Activated naive CD8-positive, alpha-beta T cell treated with anti-CD3 and anti-CD28 coated beads, Interleukin-2, amount 50 U/mL, for 24 hours (primary cell): ENCODE data around the gene KIF1B.
A peak's percentile ranks its signal among the peaks of the same experiment; 100 is the strongest.

ENCODE experiments used
- ATAC-seq: fragments of 150-1000 bp; cut with Tn5 transposase; one replicate; pipeline ENCODE4 v1.10.0; 2021
- DNase-seq: peaks from one replicate; pipeline ENCODE4 v3.0.0; 2021
- H3K27ac Mint-ChIP-seq: one replicate; pipeline ENCODE4 v1.8.0; 2021; ENCODE audit warnings: mild to moderate bottlenecking, mixed read lengths
- H3K27me3 Mint-ChIP-seq: one replicate; pipeline ENCODE4 v1.8.0; 2021; ENCODE audit warnings: mixed read lengths
- H3K36me3 Mint-ChIP-seq: one replicate; pipeline ENCODE4 v1.8.0; 2021; ENCODE audit warnings: low read depth, mixed read lengths
- H3K4me1 Mint-ChIP-seq: one replicate; pipeline ENCODE4 v1.8.0; 2021; ENCODE audit warnings: mixed read lengths
- H3K4me3 Mint-ChIP-seq: one replicate; pipeline ENCODE4 v1.8.0; 2021; ENCODE audit warnings: mild to moderate bottlenecking, moderate library complexity, mixed read lengths
- H3K9me3 Mint-ChIP-seq: one replicate; pipeline ENCODE4 v1.8.0; 2021; ENCODE audit warnings: mixed read lengths

Gene KIF1B

GRCh38 chr1:10267921-10268320 lies 57.6 kb downstream of the KIF1B start:
- Mint-ChIP-seq H3K9me3 (no peaks in the 10 kb centered on the region), H3K36me3 (peaks cover 15% of the 10 kb centered on the region), H3K27me3 (no peaks in the 10 kb centered on the region), H3K4me1 (no peaks in the 10 kb centered on the region), H3K27ac (no peak overlapping the region), H3K4me3 (no peak overlapping the region)
- ATAC-seq (no peak), DNase-seq (no peak)

DNA sequence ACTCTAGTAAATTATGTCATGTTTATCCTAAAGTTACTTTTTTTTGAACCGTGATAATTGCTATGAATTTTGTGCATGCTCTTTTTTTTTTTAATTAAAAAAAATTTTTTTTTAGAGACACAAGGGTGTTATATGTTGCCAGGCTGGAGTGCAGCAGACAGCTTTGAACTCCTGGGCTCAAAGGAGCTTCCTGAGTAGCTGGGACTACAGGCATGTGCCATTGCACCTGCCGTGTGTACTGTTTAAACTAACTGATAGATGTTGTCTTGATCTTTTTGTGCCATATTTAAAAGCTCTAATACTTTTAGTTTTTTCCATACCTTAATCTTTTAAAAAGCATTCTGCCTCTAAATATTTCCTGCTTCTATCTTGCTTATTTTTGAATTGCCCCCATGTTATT lies 60.7 kb downstream of the KIF1B start:
- Mint-ChIP-seq H3K4me3 (no peak overlapping the region), H3K27ac (no peak overlapping the region), H3K27me3 (no peaks in the 10 kb centered on the region), H3K9me3 (no peaks in the 10 kb centered on the region), H3K4me1 (no peaks in the 10 kb centered on the region), H3K36me3 (peaks cover 11% of the 10 kb centered on the region)
- no peak for DNase-seq
- no peak for ATAC-seq

GRCh38 chr1:10271869-10272268 lies 61.5 kb downstream of the KIF1B start:
- H3K4me1 Mint-ChIP-seq, result no peaks in the 10 kb centered on the region
- H3K36me3 Mint-ChIP-seq, result peaks cover 11% of the 10 kb centered on the region
- DNase-seq, result no peak
- no peaks in the 10 kb centered on the region for H3K9me3 Mint-ChIP-seq
- H3K27me3 Mint-ChIP-seq, result no peaks in the 10 kb centered on the region
- H3K4me3 Mint-ChIP-seq, result no peak overlapping the region
- H3K27ac Mint-ChIP-seq, result no peak overlapping the region
- no peak for ATAC-seq

DNA sequence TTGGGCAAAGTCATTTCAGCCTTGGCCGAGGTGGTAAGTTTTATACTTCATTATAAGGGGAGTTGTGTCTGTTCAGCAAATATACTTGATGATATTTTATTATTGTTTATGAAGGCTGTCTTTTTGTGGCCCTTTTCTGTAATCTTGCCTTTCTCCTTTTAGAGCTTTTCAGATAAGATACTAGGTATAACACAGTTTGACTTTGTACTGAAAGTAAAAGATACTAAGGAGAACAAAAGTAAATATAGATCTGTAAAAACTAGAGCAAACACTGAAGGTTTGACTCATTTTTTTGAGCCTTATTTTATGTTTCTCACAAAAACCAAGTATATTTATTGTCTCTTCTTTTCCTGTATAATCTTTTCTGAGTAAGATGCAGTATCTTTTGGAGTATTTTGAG lies 61.9 kb downstream of the KIF1B start:
- Mint-ChIP-seq H3K9me3 (no peaks in the 10 kb centered on the region), H3K4me3 (no peak overlapping the region), H3K27me3 (no peaks in the 10 kb centered on the region), H3K36me3 (peaks cover 11% of the 10 kb centered on the region), H3K27ac (no peak overlapping the region), H3K4me1 (no peaks in the 10 kb centered on the region)
- DNase-seq (no peak), ATAC-seq (no peak)

DNA sequence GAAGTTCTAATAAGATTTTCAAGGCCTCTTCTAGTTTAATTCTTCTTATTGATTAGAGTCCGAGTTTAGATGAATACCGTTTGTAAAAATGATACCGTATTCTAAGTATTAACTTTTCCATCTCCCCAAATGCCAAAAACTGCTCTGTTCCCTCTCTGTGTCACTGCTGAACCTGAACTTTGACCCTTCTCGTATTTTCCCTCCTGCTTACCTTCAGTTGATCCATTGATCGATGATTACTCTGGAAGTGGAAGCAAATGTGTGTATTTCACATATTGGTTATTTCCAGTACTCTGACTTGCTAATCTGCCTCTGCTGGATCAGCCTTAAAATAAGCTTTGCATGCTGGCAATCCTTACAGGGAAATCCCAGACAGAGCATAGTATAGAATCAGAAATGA lies 68.5 kb downstream of the KIF1B start:
- no peak overlapping the region for H3K27ac Mint-ChIP-seq
- no peak for DNase-seq
- H3K4me1 Mint-ChIP-seq, result peaks cover 38% of the 10 kb centered on the region
- no peaks in the 10 kb centered on the region for H3K9me3 Mint-ChIP-seq
- no peaks in the 10 kb centered on the region for H3K27me3 Mint-ChIP-seq
- no peak overlapping the region for H3K4me3 Mint-ChIP-seq
- ATAC-seq, result no peak
- peaks cover 21% of the 10 kb centered on the region for H3K36me3 Mint-ChIP-seq

DNA sequence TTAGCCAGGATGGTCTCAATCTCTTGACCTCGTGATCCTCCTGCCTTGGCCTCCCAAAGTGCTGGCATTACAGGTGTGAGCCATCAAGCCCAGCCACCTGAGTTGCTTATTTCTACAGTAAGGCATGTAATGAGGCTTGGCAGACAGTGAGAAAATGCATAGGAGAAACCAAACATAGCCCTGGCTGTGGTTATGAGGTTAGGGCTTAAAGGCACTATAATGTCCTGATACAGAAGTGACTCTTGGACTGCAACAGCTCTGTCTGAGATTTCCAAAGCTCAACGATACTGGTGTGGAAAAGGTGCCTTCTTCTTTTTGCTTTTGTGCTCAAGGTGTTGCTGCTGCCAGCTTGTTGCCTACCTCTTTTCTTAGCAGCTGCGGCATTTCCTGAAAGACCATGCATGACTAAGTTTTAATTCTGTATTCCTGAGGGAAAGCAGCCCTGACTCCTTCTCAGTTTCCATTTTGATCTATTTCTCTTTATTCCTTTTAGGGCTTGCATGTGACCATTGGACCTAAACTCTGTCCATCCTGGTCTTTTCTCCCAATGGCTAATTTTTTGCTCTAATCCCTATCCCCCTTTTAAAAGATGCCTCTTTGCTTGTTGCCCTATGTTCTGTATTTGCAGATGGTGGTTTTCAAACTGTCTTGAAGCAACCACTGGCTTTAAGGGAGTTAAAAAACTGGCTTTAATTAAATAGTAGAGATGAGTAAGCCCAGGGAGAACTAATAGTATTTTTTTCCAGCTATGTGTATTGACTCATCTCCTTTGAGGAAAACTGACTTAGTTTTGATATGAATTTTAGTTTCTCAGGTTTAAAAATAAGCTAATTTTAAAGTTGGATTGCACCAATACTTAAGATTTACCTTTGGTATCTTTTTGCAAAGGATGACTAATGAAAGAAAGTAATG lies 70.3 kb downstream of the KIF1B start:
- Mint-ChIP-seq H3K36me3 (peaks cover 24% of the 10 kb centered on the region), H3K27ac (peak overlapping the region; percentile 79), H3K9me3 (no peaks in the 10 kb centered on the region), H3K27me3 (no peaks in the 10 kb centered on the region), H3K4me1 (peaks cover 38% of the 10 kb centered on the region), H3K4me3 (peak overlapping the region; percentile 21)
- ATAC-seq, result peak; percentile 75
- DNase-seq, result no peak

GRCh38 chr1:10283318-10283984 lies 73.1 kb downstream of the KIF1B start:
- peaks cover 38% of the 10 kb centered on the region for H3K4me1 Mint-ChIP-seq
- H3K9me3 Mint-ChIP-seq, result no peaks in the 10 kb centered on the region
- no peaks in the 10 kb centered on the region for H3K27me3 Mint-ChIP-seq
- DNase-seq (peak; percentile 34), ATAC-seq (peak; percentile 90)
- peak overlapping the region; percentile 63 for H3K27ac Mint-ChIP-seq
- H3K4me3 Mint-ChIP-seq, result no peak overlapping the region
- peaks cover 15% of the 10 kb centered on the region for H3K36me3 Mint-ChIP-seq

- Mint-ChIP-seq H3K36me3 (peaks cover 15% of the 10 kb centered on the region), H3K4me3 (no peak overlapping the region), H3K4me1 (peaks cover 22% of the 10 kb centered on the region), H3K9me3 (no peaks in the 10 kb centered on the region), H3K27ac (no peak overlapping the region), H3K27me3 (no peaks in the 10 kb centered on the region)
- no peak for ATAC-seq
- DNase-seq, result no peak
Observed at GRCh38 chr1:10286244-10286643, 75.9 kb downstream of the KIF1B start.

- peaks cover 14% of the 10 kb centered on the region for H3K4me1 Mint-ChIP-seq
- no peaks in the 10 kb centered on the region for H3K27me3 Mint-ChIP-seq
- ATAC-seq (no peak), DNase-seq (no peak)
- H3K36me3 Mint-ChIP-seq, result peaks cover 16% of the 10 kb centered on the region
- no peak overlapping the region for H3K27ac Mint-ChIP-seq
- no peak overlapping the region for H3K4me3 Mint-ChIP-seq
- H3K9me3 Mint-ChIP-seq, result no peaks in the 10 kb centered on the region
Observed at GRCh38 chr1:10287023-10287645, 76.8 kb downstream of the KIF1B start.

GRCh38 chr1:10288029-10288615 lies 77.8 kb downstream of the KIF1B start:
- Mint-ChIP-seq H3K27me3 (no peaks in the 10 kb centered on the region), H3K4me3 (no peak overlapping the region), H3K9me3 (no peaks in the 10 kb centered on the region), H3K27ac (no peak overlapping the region), H3K4me1 (peaks cover 6% of the 10 kb centered on the region), H3K36me3 (peaks cover 23% of the 10 kb centered on the region)
- DNase-seq (no peak), ATAC-seq (no peak)

DNA sequence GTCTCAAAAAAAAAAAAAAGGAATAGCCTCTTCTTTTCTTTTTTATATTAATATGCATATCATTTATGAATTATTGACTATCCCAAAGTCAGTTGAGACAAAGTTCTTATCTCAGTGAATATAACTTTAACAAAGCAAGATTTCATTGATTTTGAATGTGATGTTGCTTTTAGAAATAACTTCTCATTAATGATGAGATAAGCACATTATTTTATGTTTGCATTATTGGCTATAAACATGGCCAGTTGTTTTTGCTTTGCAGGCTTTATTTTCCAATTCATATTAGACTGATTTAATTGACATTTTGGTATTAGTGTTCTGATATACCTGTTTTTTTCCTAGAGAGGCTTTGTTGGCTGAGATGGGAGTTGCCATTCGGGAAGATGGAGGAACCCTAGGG lies 81.3 kb downstream of the KIF1B start:
- ATAC-seq (no peak), DNase-seq (no peak)
- Mint-ChIP-seq H3K4me1 (no peaks in the 10 kb centered on the region), H3K9me3 (no peaks in the 10 kb centered on the region), H3K4me3 (no peak overlapping the region), H3K36me3 (peaks cover 19% of the 10 kb centered on the region), H3K27me3 (no peaks in the 10 kb centered on the region), H3K27ac (no peak overlapping the region)

GRCh38 chr1:10292188-10292587 lies 81.8 kb downstream of the KIF1B start:
- no peak for DNase-seq
- Mint-ChIP-seq H3K4me1 (no peaks in the 10 kb centered on the region), H3K36me3 (peaks cover 23% of the 10 kb centered on the region), H3K9me3 (no peaks in the 10 kb centered on the region), H3K4me3 (no peak overlapping the region), H3K27me3 (no peaks in the 10 kb centered on the region), H3K27ac (no peak overlapping the region)
- no peak for ATAC-seq

GRCh38 chr1:10295481-10296085 lies 85.2 kb downstream of the KIF1B start:
- ATAC-seq (no peak), DNase-seq (no peak)
- Mint-ChIP-seq H3K36me3 (peaks cover 27% of the 10 kb centered on the region), H3K27me3 (no peaks in the 10 kb centered on the region), H3K4me1 (no peaks in the 10 kb centered on the region), H3K27ac (no peak overlapping the region), H3K4me3 (no peak overlapping the region), H3K9me3 (no peaks in the 10 kb centered on the region)

DNA sequence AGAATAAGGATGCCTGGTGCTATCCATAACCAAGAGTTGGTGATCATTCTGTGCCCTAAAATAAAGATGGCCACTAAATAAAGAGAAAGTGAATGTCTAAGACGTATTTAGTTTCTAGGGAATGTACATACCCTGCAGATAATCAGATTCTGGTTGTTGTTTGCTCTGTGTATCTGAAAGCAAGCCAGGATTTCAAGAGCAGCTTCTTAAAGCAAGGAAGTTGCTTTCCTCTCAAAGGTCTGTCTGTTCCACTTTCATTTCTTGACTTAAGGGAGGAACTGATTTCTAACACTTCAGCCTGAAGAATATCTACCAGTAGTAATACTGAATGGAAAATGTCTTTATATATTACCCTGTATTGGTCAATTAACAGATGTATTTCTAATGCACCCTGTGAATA lies 88.8 kb downstream of the KIF1B start:
- no peaks in the 10 kb centered on the region for H3K4me1 Mint-ChIP-seq
- H3K27me3 Mint-ChIP-seq, result no peaks in the 10 kb centered on the region
- DNase-seq (no peak), ATAC-seq (no peak)
- H3K36me3 Mint-ChIP-seq, result peaks cover 20% of the 10 kb centered on the region
- H3K4me3 Mint-ChIP-seq, result no peak overlapping the region
- H3K9me3 Mint-ChIP-seq, result no peaks in the 10 kb centered on the region
- H3K27ac Mint-ChIP-seq, result no peak overlapping the region
